ENCODE data around the gene LRTM2. TPM values are rescaled to one million over a fixed set of nuclear protein-coding genes. Genes with fewer than 3 reads are reported as not detected.
A peak's percentile ranks its signal among the peaks of the same experiment; 100 is the strongest.

The LRTM2 gene
- total RNA-seq, 6 experiments from 2014 or later: not detected

DNA sequence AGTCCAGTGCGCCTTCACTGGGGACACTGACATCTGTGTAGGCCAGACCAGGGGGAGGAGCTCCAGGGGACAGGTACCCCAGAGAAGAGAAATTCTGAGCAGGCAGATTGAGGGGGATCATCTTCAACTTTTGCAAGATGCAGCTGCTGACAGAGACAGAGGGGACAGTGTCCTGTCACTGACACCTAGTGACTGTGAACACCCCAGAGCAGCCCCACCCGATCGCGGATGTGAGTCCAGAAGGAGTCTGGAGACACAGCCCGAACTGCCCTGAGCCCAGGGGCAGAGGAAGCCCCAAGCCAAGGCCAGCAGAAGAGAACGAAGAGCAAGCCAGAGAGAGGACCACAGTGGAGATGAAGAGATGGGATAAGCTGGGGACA, 21.7 kb upstream of the LRTM2 start:
- TF ChIP-seq, protein P1, sequence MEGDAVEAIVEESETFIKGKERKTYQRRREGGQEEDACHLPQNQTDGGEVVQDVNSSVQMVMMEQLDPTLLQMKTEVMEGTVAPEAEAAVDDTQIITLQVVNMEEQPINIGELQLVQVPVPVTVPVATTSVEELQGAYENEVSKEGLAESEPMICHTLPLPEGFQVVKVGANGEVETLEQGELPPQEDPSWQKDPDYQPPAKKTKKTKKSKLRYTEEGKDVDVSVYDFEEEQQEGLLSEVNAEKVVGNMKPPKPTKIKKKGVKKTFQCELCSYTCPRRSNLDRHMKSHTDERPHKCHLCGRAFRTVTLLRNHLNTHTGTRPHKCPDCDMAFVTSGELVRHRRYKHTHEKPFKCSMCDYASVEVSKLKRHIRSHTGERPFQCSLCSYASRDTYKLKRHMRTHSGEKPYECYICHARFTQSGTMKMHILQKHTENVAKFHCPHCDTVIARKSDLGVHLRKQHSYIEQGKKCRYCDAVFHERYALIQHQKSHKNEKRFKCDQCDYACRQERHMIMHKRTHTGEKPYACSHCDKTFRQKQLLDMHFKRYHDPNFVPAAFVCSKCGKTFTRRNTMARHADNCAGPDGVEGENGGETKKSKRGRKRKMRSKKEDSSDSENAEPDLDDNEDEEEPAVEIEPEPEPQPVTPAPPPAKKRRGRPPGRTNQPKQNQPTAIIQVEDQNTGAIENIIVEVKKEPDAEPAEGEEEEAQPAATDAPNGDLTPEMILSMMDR (IDR thresholded peaks at IDR 0.05): no peak
- no peaks in the 10 kb centered on the region for H3K36me3 Mint-ChIP-seq (ENCODE audit: low read depth)
- no peak overlapping the region for H3K27ac Mint-ChIP-seq
- no peaks in the 10 kb centered on the region for H3K9me3 Mint-ChIP-seq
- H3K4me3 Mint-ChIP-seq: no peak overlapping the region
- H3K4me1 Mint-ChIP-seq (ENCODE audit: low read depth): peaks cover 11% of the 10 kb centered on the region
- peaks cover 10% of the 10 kb centered on the region for H3K27me3 Mint-ChIP-seq (ENCODE audit: insufficient read depth)
- DNase-seq: no peak

DNA sequence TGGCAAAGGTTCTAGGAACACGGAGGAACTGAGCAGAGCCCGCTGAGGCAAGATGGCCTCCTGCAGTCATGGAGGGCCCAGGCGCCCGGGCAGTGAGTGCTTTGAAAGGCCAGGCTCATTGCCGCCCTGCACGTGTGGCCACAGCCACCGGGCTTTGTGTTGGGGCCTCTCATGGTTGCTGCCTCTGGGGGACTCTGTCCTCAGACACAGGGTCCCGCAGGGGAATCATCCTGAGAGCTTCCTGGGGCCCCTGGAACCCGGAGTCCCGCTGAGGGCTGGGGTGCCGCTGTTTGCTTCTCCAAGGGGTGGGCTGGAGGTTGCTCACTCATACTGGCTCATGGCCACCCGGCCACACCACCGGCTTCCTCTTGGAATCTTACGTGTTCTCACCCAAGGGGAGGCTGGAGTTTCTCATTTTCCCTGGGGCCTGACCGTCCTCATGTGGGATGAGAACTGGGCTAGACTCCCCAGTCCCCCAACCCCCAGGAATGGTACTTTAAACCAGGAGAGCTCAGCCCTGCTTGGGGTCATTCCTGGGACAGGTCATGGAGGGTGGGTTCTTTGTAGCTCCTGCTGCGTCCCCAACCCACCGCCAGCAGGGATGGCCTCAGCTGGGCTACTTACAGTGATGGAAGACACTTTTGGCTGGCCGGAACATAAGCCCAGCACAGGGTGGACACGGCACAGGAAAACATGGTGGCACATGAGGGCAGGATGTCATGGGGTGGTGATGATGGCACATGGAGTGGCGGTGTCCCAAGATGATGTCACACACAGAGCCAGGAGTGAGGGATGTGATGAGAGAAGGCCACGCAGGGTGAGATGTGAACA, 21.1 kb upstream of the LRTM2 start:
- no peaks in the 10 kb centered on the region for H3K36me3 Mint-ChIP-seq (ENCODE audit: low read depth)
- no peaks in the 10 kb centered on the region for H3K9me3 Mint-ChIP-seq
- H3K4me1 Mint-ChIP-seq (ENCODE audit: low read depth): peaks cover 12% of the 10 kb centered on the region
- H3K4me3 Mint-ChIP-seq: no peak overlapping the region
- DNase-seq: no peak
- peaks cover 10% of the 10 kb centered on the region for H3K27me3 Mint-ChIP-seq (ENCODE audit: insufficient read depth)
- H3K27ac Mint-ChIP-seq: no peak overlapping the region
- TF ChIP-seq, protein P1 (IDR thresholded peaks at IDR 0.05): no peak

DNA sequence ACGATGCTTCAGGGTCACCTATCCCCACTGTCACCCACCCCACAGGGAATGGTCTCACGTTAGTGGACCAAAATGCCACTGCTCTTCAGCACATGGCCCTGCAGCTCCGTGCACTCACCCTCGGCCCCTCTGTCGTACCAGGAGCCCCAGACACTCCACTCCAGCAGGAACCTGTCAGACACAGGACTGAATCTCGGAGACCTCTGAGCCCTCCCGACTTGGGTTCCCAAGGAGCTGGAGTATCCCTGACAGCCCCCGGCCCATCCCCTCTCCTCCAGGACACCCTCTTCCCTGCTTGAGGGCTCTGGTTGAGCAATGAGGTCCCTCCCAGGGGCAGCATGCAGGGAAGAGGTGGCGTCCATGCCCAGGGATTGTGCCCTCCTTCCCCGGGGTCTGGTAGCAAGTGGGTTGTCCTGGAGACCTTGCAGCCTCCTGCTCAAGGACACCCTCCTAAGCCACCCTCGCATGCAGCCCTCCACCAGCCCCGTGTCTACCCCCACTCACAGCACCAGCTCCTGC, 20.4 kb upstream of the LRTM2 start:
- DNase-seq: no peak
- no peak overlapping the region for H3K27ac Mint-ChIP-seq
- H3K4me3 Mint-ChIP-seq: no peak overlapping the region
- peaks cover 18% of the 10 kb centered on the region for H3K4me1 Mint-ChIP-seq (ENCODE audit: low read depth)
- H3K36me3 Mint-ChIP-seq (ENCODE audit: low read depth): no peaks in the 10 kb centered on the region
- H3K9me3 Mint-ChIP-seq: no peaks in the 10 kb centered on the region
- TF ChIP-seq, protein P1 (IDR thresholded peaks at IDR 0.05): no peak
- H3K27me3 Mint-ChIP-seq (ENCODE audit: insufficient read depth): peaks cover 8% of the 10 kb centered on the region

DNA sequence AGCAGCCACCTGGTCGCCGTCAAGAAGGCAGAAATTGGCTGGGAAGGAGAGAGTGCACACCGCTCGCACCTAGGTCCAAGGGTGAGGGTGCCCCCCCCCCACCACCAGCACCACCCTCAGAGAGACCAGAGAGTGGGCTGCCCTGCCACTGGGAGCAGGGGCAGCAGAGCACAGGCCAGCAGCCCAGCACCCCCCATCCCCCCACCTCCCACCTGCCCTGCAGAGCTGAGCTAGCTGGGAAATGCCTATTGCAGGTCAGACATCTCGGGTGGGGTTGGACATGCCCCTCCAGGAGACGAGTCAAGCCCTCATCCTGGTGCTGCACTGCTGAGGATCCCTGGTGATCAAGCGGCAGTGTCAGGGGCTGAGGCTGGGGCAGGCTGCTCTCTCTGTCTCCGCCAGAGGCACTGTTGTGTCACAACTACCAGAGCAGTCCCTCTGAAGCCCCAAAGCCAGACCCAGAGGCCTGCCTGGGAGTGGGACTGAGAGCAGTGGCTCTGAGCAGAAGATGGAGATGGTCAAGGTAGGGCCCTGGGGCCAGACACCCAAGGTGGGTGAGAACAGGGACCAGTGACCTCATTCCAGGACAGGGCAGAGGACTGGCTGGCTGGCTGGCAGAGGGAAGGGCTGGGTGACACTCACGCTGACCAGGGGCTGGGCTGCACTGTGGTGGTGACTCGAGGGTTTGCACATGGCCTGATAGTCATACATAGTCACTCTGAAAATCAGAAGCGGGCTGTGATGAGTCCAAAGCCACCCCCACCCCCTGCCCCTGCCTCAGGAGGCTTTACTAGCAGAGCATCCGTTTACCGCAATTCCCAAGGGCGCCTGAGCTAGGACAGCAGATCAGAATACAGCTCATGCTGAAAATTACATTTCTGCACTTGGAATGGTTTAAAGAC, 19.7 kb upstream of the LRTM2 start:
- TF ChIP-seq, protein P1 (IDR thresholded peaks at IDR 0.05): peak; percentile 60
- Mint-ChIP-seq H3K4me1 (ENCODE audit: low read depth) (peaks cover 15% of the 10 kb centered on the region), H3K27me3 (ENCODE audit: insufficient read depth) (peaks cover 8% of the 10 kb centered on the region), H3K36me3 (ENCODE audit: low read depth) (no peaks in the 10 kb centered on the region), H3K27ac (no peak overlapping the region), H3K9me3 (no peaks in the 10 kb centered on the region), H3K4me3 (no peak overlapping the region)
- peak; percentile 21 for DNase-seq

DNA sequence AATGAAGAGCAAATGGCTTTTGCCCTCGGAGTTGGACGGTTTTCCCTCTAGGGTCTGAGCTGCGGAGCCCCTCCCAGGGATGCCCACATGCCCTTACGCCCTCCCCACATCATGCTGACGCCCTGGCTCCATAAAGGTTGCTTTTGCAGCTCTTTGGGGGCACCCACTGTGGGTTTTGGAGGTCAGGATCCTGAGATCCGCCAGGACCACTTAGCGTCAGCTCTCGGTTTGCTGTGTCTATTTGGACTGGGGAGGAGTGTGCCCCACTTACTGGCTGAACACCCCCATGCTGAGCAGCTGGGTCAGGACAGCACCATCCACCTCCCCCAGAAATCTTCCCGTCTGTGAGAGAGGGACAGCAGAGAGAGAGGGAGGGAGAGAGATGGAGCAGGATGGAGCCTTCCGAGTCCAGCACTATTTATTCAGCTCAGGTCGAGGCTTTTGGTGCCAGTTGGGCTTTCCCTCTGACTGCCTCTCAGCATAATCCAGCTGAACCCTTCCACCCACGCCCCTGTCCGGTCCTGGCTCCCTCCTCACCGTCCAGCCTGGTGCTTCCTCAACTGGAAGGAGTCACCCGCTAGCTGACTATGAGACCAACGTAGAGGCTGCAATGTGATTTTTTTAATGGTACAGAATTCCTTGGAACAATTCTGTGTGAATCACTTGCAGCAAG, 18.9 kb upstream of the LRTM2 start:
- Mint-ChIP-seq H3K9me3 (no peaks in the 10 kb centered on the region), H3K27me3 (ENCODE audit: insufficient read depth) (peaks cover 8% of the 10 kb centered on the region), H3K4me3 (no peak overlapping the region), H3K4me1 (ENCODE audit: low read depth) (peaks cover 8% of the 10 kb centered on the region), H3K36me3 (ENCODE audit: low read depth) (no peaks in the 10 kb centered on the region), H3K27ac (no peak overlapping the region)
- no peak for DNase-seq
- TF ChIP-seq, protein P1 (IDR thresholded peaks at IDR 0.05): no peak
